Measurements from ENCODE around the gene SERGEF. TPM values are rescaled to one million over a fixed set of nuclear protein-coding genes. Genes with fewer than 3 reads are reported as not detected.

Gene SERGEF
- total and polyA plus RNA-seq, 12 donors: 14.8 to 105 (median 19.9) TPM

GRCh38 chr11:17776212-17776875 is 236.5 kb downstream of the SERGEF start:
- Histone ChIP-seq H3K27ac (no peak overlapping the region), H3K4me3 (no peak overlapping the region), H3K36me3 (no peaks in the 10 kb centered on the region), H3K27me3 (no peaks in the 10 kb centered on the region), H3K9me3 (no peaks in the 10 kb centered on the region), H3K4me1 (no peaks in the 10 kb centered on the region)
- DNase-seq: no peak
- ATAC-seq: no peak
- no peak for TF ChIP-seq CTCF (IDR thresholded peaks at IDR 0.05)
- 82 to 89% methylated on average over 15 of the region's 15 CpGs for WGBS, 2 donors
- intact Hi-C loops (cut with DNase I): no loop called here

GRCh38 chr11:17775507-17776211 is 237.2 kb downstream of the SERGEF start:
- no peak for TF ChIP-seq CTCF (IDR thresholded peaks at IDR 0.05)
- no peaks in the 10 kb centered on the region for H3K9me3 ChIP-seq
- no peak overlapping the region for H3K27ac ChIP-seq
- no peaks in the 10 kb centered on the region for H3K27me3 ChIP-seq
- H3K4me1 ChIP-seq: no peaks in the 10 kb centered on the region
- no peaks in the 10 kb centered on the region for H3K36me3 ChIP-seq
- DNase-seq: no peak
- no peak for ATAC-seq
- intact Hi-C loops (cut with DNase I): no loop called here
- no peak overlapping the region for H3K4me3 ChIP-seq
- WGBS, 2 donors: 90% methylated on average over 18 of the region's 18 CpGs

- H3K27me3 ChIP-seq: no peaks in the 10 kb centered on the region
- H3K4me1 ChIP-seq: no peaks in the 10 kb centered on the region
- no peak for TF ChIP-seq CTCF (IDR thresholded peaks at IDR 0.05)
- WGBS, 2 donors: 93 to 97% methylated on average over 3 of the region's 3 CpGs
- no peak overlapping the region for H3K4me3 ChIP-seq
- ATAC-seq (no peak), DNase-seq (no peak)
- no peaks in the 10 kb centered on the region for H3K36me3 ChIP-seq
- intact Hi-C loops (cut with DNase I): no loop called here
- H3K9me3 ChIP-seq: no peaks in the 10 kb centered on the region
- H3K27ac ChIP-seq: no peak overlapping the region
These were observed 237.9 kb downstream of the SERGEF start for GRCh38 chr11:17775035-17775348.

GRCh38 chr11:17774232-17775034 is 238.4 kb downstream of the SERGEF start:
- 86 to 90% methylated on average over 12 of the region's 12 CpGs for WGBS, 2 donors
- no peak overlapping the region for H3K4me3 ChIP-seq
- no peaks in the 10 kb centered on the region for H3K9me3 ChIP-seq
- no peaks in the 10 kb centered on the region for H3K27me3 ChIP-seq
- H3K4me1 ChIP-seq: no peaks in the 10 kb centered on the region
- no peak for ATAC-seq
- DNase-seq: no peak
- no peak for TF ChIP-seq CTCF (IDR thresholded peaks at IDR 0.05)
- H3K27ac ChIP-seq: no peak overlapping the region
- no peaks in the 10 kb centered on the region for H3K36me3 ChIP-seq
- intact Hi-C loops (cut with DNase I): loop anchor here in 3 of 10 donors (5.0 kb wide), 4 partner anchors 53 to 203 kb away; no protein-coding TSS in a partner anchor

Measured in heart right ventricle (tissue), 16 donors.